Neural cell (in vitro differentiated cells): ENCODE data around the gene TSR1. TPM values are rescaled to one million over a fixed set of nuclear protein-coding genes. Genes with fewer than 3 reads are reported as not detected.

ENCODE experiments used
- H2AFZ ChIP-seq: fragments of 200-600, 300-800 bp; sonication (generic), shearing (Covaris generic); 2 replicates; pipeline ENCODE4 v1.6.0; 2014; ENCODE audit warnings: low read depth, mild to moderate bottlenecking, antibody characterized with exemption, low read length, moderate library complexity
- H3F3A ChIP-seq: fragments of 200-600 bp; shearing (Covaris generic); 2 replicates; pipeline ENCODE4 v1.6.1; 2016; ENCODE audit warnings: mild to moderate bottlenecking, moderate library complexity, mixed read lengths, antibody characterized with exemption, low read length; ENCODE audit not compliant: insufficient read depth, poor library complexity, severe bottlenecking
- H3K27ac ChIP-seq: fragments of 200-600, 300-800 bp; sonication (generic), shearing (Covaris generic); 2 replicates; pipeline ENCODE4 v1.5.1; 2014; ENCODE audit warnings: mild to moderate bottlenecking, low read length, moderate library complexity
- H3K27me3 ChIP-seq: fragments of 300-800, 200-600 bp; sonication (generic), shearing (Covaris generic); 2 replicates; pipeline ENCODE4 v1.6.0; 2014; ENCODE audit warnings: mild to moderate bottlenecking, low read depth, low read length, moderate library complexity; ENCODE audit not compliant: insufficient read depth
- H3K36me3 ChIP-seq: fragments of 300-800, 200-600 bp; sonication (generic), shearing (Covaris generic); 2 replicates; pipeline ENCODE4 v1.5.1; 2014; ENCODE audit warnings: mild to moderate bottlenecking, antibody characterized with exemption, low read length, moderate library complexity; ENCODE audit not compliant: insufficient read depth
- H3K4me2 ChIP-seq: fragments of 300-800, 200-600 bp; sonication (generic), shearing (Covaris generic); 2 replicates; pipeline ENCODE4 v1.6.0; 2014; ENCODE audit warnings: mild to moderate bottlenecking, low read length
- H3K4me3 ChIP-seq: fragments of 300-800, 200-600 bp; sonication (generic), shearing (Covaris generic); 2 replicates; pipeline ENCODE4 v1.5.1; 2014; ENCODE audit warnings: mild to moderate bottlenecking, low read length, moderate library complexity
- H3K79me2 ChIP-seq: fragments of 200-600 bp; shearing (Covaris generic); replicated peaks from 2 replicates; pipeline ENCODE4 v1.6.0; 2014; ENCODE audit warnings: mild to moderate bottlenecking, low read length, moderate library complexity; ENCODE audit not compliant: insufficient read depth
- H3K9ac ChIP-seq: fragments of 300-800, 200-600 bp; sonication (generic), shearing (Covaris generic); 2 replicates; pipeline ENCODE4 v1.6.1; 2016; ENCODE audit warnings: mild to moderate bottlenecking, low read length, mixed read lengths
- H3K9me2 ChIP-seq: fragments of 200-600 bp; shearing (Covaris generic); 2 replicates; pipeline ENCODE4 v1.6.1; 2016; ENCODE audit warnings: mild to moderate bottlenecking, low read length, mixed read lengths; ENCODE audit not compliant: insufficient read depth
- H3K9me3 ChIP-seq: fragments of 200-600, 300-800 bp; sonication (generic), shearing (Covaris generic); 2 replicates; pipeline ENCODE4 v1.6.1; 2016; ENCODE audit warnings: mild to moderate bottlenecking, mixed run types, low read length, moderate library complexity, mixed read lengths
- H4K20me1 ChIP-seq: fragments of 200-600 bp; shearing (Covaris generic); 2 replicates; pipeline ENCODE4 v1.6.1; 2016; ENCODE audit warnings: mild to moderate bottlenecking, mixed run types; ENCODE audit not compliant: insufficient read depth
- CTCF ChIP-seq: fragments of 450-650 bp; IDR thresholded peaks from 2 replicates; pipeline ENCODE4 v1.5.1; 2014; ENCODE audit warnings: antibody characterized with exemption, mild to moderate bottlenecking, moderate library complexity; ENCODE audit not compliant: poor library complexity, severe bottlenecking
- EP300 ChIP-seq: fragments of 450-650 bp; conservative IDR thresholded peaks from 2 replicates; pipeline ENCODE4 v1.6.1; 2014; ENCODE audit warnings: antibody characterized with exemption, mild to moderate bottlenecking, moderate library complexity; ENCODE audit not compliant: poor library complexity, severe bottlenecking
- EZH2 ChIP-seq: fragments of 200-600, 300-800 bp; shearing (Covaris generic), sonication (generic); IDR thresholded peaks from 2 replicates; pipeline ENCODE4 v1.6.1; 2014; ENCODE audit warnings: antibody characterized with exemption, low read length, borderline replicate concordance, mild to moderate bottlenecking; ENCODE audit not compliant: insufficient read depth, poor library complexity, severe bottlenecking
- MXI1 ChIP-seq: fragments of 450-650 bp; conservative IDR thresholded peaks from 2 replicates; pipeline ENCODE4 v1.6.1; 2014; ENCODE audit warnings: antibody characterized with exemption, mild to moderate bottlenecking; ENCODE audit not compliant: poor library complexity, severe bottlenecking
- POLR2AphosphoS5 ChIP-seq: IDR thresholded peaks from 2 replicates; pipeline ENCODE4 v1.6.1; 2012
- RAD21 ChIP-seq: fragments of 450-650 bp; conservative IDR thresholded peaks from 2 replicates; pipeline ENCODE4 v1.6.1; 2014; ENCODE audit warnings: antibody characterized with exemption, mild to moderate bottlenecking, moderate library complexity
- REST ChIP-seq: IDR thresholded peaks from 2 replicates; pipeline ENCODE4 v1.6.1; 2012; ENCODE audit warnings: borderline replicate concordance
- SMC3 ChIP-seq: fragments of 450-650 bp; conservative IDR thresholded peaks from 2 replicates; pipeline ENCODE4 v1.6.1; 2014; ENCODE audit warnings: antibody characterized with exemption, mild to moderate bottlenecking, moderate library complexity; ENCODE audit not compliant: poor library complexity
- TAF1 ChIP-seq: IDR thresholded peaks from 2 replicates; pipeline ENCODE4 v1.6.1; 2012; ENCODE audit warnings: low read depth
- polyA plus RNA-seq: library from polyadenylated mRNA; depleted of rRNA; stranded (reverse); fragments of >200 nt; gene quantifications from 2 replicates; pipeline ENCODE4 v1.2.3, GENCODE V29; 2014

The TSR1 gene
- polyA plus RNA-seq, 1 donor from 2014 or later, result 31.8 TPM

GRCh38 chr17:2363851-2364762 is 27.9 kb upstream of the TSR1 start:
- Histone ChIP-seq H4K20me1 (no peaks in the 10 kb centered on the region), H3K4me3 (no peak overlapping the region), H3K36me3 (no peaks in the 10 kb centered on the region), H3K27me3 (no peaks in the 10 kb centered on the region), H3K9ac (no peak overlapping the region), H3K79me2 (no peaks in the 10 kb centered on the region), H2AFZ (no peak overlapping the region), H3F3A (no peaks in the 10 kb centered on the region), H3K9me3 (no peaks in the 10 kb centered on the region), H3K27ac (no peak overlapping the region), H3K9me2 (no peaks in the 10 kb centered on the region), H3K4me2 (no peak overlapping the region)
- no peak for TF ChIP-seq EP300
- no peak for TF ChIP-seq POLR2AphosphoS5
- TF ChIP-seq REST, result no peak
- TF ChIP-seq TAF1, result no peak
- no peak for TF ChIP-seq CTCF
- TF ChIP-seq SMC3, result no peak
- TF ChIP-seq MXI1, result no peak
- no peak for TF ChIP-seq RAD21
- no peak for TF ChIP-seq EZH2

- no peak overlapping the region for H2AFZ ChIP-seq
- no peaks in the 10 kb centered on the region for H3K27me3 ChIP-seq
- no peaks in the 10 kb centered on the region for H4K20me1 ChIP-seq
- no peak for TF ChIP-seq RAD21
- TF ChIP-seq TAF1, result no peak
- TF ChIP-seq SMC3, result no peak
- no peak for TF ChIP-seq MXI1
- no peak for TF ChIP-seq POLR2AphosphoS5
- TF ChIP-seq REST, result no peak
- no peak for TF ChIP-seq EP300
- TF ChIP-seq EZH2, result no peak
- no peak for TF ChIP-seq CTCF
- no peaks in the 10 kb centered on the region for H3K9me3 ChIP-seq
- no peak overlapping the region for H3K4me3 ChIP-seq
- H3K27ac ChIP-seq, result no peak overlapping the region
- H3K9me2 ChIP-seq, result no peaks in the 10 kb centered on the region
- no peaks in the 10 kb centered on the region for H3K36me3 ChIP-seq
- no peaks in the 10 kb centered on the region for H3F3A ChIP-seq
- no peak overlapping the region for H3K9ac ChIP-seq
- no peaks in the 10 kb centered on the region for H3K79me2 ChIP-seq
- no peak overlapping the region for H3K4me2 ChIP-seq
Observed at GRCh38 chr17:2363318-2363717, 27.1 kb upstream of the TSR1 start.
